OCI-LY3 (cell line): ENCODE data around the gene EYA2.
"Not testable (repeated sequence)": the region's sequence is repeated elsewhere in the genome, so short reads cannot be mapped to it uniquely, and the experiment has no call there.

Experiments used
- H2AFZ ChIP-seq: fragments of 200-600, 300-600 bp; shearing (Covaris generic); 2 replicates; pipeline ENCODE4 v1.6.0; 2014; ENCODE audit warnings: antibody characterized with exemption, low read depth, low read length
- H3K27ac ChIP-seq: fragments of 200-600, 300-600 bp; sonication (generic); 2 replicates; pipeline ENCODE4 v1.5.1; 2014; ENCODE audit warnings: mild to moderate bottlenecking, low read length, moderate library complexity, mixed read lengths
- H3K27me3 ChIP-seq: fragments of 200-600, 300-600 bp; sonication (generic); 2 replicates; pipeline ENCODE4 v1.6.1; 2014; ENCODE audit warnings: low read depth, low read length, mixed read lengths
- H3K36me3 ChIP-seq: fragments of 200-600, 300-600 bp; sonication (generic); replicated peaks from 2 replicates; pipeline ENCODE3; 2014; ENCODE audit warnings: low read depth, low read length, mixed read lengths
- H3K4me1 ChIP-seq: fragments of 300-600, 200-600 bp; sonication (generic); 2 replicates; pipeline ENCODE4 v1.6.1; 2014; ENCODE audit warnings: low read length, mixed read lengths
- H3K4me2 ChIP-seq: fragments of 200-600, 300-600 bp; sonication (generic); 2 replicates; pipeline ENCODE4 v1.6.1; 2014; ENCODE audit warnings: low read length, mixed read lengths
- H3K4me3 ChIP-seq: fragments of 300-600, 200-600 bp; sonication (generic); 2 replicates; pipeline ENCODE4 v1.5.1; 2014; ENCODE audit warnings: antibody characterized with exemption, mild to moderate bottlenecking, low read length, moderate library complexity
- H3K79me2 ChIP-seq: fragments of 300-600, 200-600 bp; shearing (Covaris generic); 2 replicates; pipeline ENCODE4 v1.6.1; 2014; ENCODE audit warnings: mild to moderate bottlenecking, low read length, mixed read lengths
- H3K9ac ChIP-seq: fragments of 300-600, 200-600 bp; shearing (Covaris generic); 2 replicates; pipeline ENCODE4 v1.6.0; 2014; ENCODE audit warnings: mild to moderate bottlenecking, low read length, moderate library complexity
- H3K9me3 ChIP-seq: fragments of 200-600, 300-600 bp; shearing (Covaris generic); 2 replicates; pipeline ENCODE4 v1.6.1; 2014; ENCODE audit warnings: low read length, mixed read lengths; ENCODE audit not compliant: insufficient read depth
- H4K20me1 ChIP-seq: fragments of 200-600, 300-600 bp; sonication (generic); 2 replicates; pipeline ENCODE4 v1.6.1; 2016; ENCODE audit warnings: low read length, mixed read lengths; ENCODE audit not compliant: insufficient read depth
- EZH2phosphoT487 ChIP-seq: fragments of 200-600 bp; shearing (Covaris generic); IDR thresholded peaks from 2 replicates; pipeline ENCODE4 v1.6.1; 2018; ENCODE audit warnings: antibody characterized with exemption, mixed run types, low read depth
- TF ChIP-seq, protein P1 (sequence below): fragments of 200-600, 300-600 bp; sonication (generic); IDR thresholded peaks from 2 replicates; pipeline ENCODE4 v1.5.1; 2014; ENCODE audit warnings: antibody characterized with exemption, low read length, low read depth

The EYA2 gene

DNA sequence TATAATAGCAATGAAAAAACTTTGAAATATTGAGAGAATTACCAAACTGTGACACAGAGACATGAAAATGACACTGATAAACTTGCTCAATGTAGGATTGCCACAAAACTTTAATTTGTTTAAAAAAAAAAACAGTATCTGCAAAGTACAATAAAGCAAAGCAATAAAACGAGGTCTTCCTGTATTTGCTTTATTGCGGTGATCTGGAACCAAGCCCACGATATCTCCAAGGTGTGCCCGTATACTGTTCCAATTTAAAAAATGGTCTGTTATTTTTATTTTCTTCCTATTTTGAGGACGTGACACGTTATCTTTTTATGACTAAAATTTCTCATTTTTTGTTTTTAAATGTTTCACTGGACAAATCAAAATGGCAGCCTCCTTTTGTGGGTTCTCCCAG lies 25.5 kb downstream of the EYA2 start:
- H3K4me2 ChIP-seq = no peak overlapping the region
- no peaks in the 10 kb centered on the region for H3K79me2 ChIP-seq
- H3K4me1 ChIP-seq = no peaks in the 10 kb centered on the region
- H3K4me3 ChIP-seq = no peak overlapping the region
- no peaks in the 10 kb centered on the region for H3K27me3 ChIP-seq
- no peak overlapping the region for H2AFZ ChIP-seq
- no peak overlapping the region for H3K27ac ChIP-seq
- no peak for TF ChIP-seq EZH2phosphoT487
- TF ChIP-seq, protein P1, sequence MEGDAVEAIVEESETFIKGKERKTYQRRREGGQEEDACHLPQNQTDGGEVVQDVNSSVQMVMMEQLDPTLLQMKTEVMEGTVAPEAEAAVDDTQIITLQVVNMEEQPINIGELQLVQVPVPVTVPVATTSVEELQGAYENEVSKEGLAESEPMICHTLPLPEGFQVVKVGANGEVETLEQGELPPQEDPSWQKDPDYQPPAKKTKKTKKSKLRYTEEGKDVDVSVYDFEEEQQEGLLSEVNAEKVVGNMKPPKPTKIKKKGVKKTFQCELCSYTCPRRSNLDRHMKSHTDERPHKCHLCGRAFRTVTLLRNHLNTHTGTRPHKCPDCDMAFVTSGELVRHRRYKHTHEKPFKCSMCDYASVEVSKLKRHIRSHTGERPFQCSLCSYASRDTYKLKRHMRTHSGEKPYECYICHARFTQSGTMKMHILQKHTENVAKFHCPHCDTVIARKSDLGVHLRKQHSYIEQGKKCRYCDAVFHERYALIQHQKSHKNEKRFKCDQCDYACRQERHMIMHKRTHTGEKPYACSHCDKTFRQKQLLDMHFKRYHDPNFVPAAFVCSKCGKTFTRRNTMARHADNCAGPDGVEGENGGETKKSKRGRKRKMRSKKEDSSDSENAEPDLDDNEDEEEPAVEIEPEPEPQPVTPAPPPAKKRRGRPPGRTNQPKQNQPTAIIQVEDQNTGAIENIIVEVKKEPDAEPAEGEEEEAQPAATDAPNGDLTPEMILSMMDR = no peak
- H3K9ac ChIP-seq = no peak overlapping the region
- no peaks in the 10 kb centered on the region for H4K20me1 ChIP-seq
- no peaks in the 10 kb centered on the region for H3K36me3 ChIP-seq
- no peaks in the 10 kb centered on the region for H3K9me3 ChIP-seq

GRCh38 chr20:46922841-46923240 lies 28.2 kb downstream of the EYA2 start:
- H3K27me3 ChIP-seq, H3K4me1 ChIP-seq, H3K27ac ChIP-seq, H3K9me3 ChIP-seq, H4K20me1 ChIP-seq, H3K9ac ChIP-seq, H3K4me2 ChIP-seq, H3K36me3 ChIP-seq, H2AFZ ChIP-seq, H3K4me3 ChIP-seq, H3K79me2 ChIP-seq: not testable (repeated sequence)

DNA sequence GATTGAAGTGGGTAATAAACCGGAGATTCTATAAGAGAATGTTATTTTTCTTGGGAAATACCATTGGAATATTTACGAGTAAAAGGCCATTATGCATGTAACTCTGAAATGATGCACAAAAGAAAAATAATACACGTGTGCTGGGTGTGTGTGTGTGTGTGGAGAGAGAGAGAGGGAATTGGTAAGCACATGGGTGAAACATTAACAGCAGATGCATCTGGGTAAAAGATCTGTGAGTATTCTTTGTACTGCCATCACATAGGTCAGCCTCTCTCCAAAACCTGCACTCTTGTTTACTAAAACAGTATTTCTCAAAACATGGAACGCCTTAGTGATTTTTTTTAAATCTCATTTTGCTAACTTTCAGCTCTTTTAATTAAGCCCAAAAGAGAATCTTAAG lies 28.9 kb downstream of the EYA2 start:
- Histone ChIP-seq H3K9ac (no peak overlapping the region), H3K4me1 (no peaks in the 10 kb centered on the region), H3K27ac (no peak overlapping the region), H3K36me3 (no peaks in the 10 kb centered on the region), H4K20me1 (no peaks in the 10 kb centered on the region), H3K27me3 (no peaks in the 10 kb centered on the region), H3K9me3 (no peaks in the 10 kb centered on the region), H3K4me2 (no peak overlapping the region), H2AFZ (no peak overlapping the region), H3K79me2 (no peaks in the 10 kb centered on the region), H3K4me3 (no peak overlapping the region)
- TF ChIP-seq EZH2phosphoT487 = no peak

DNA sequence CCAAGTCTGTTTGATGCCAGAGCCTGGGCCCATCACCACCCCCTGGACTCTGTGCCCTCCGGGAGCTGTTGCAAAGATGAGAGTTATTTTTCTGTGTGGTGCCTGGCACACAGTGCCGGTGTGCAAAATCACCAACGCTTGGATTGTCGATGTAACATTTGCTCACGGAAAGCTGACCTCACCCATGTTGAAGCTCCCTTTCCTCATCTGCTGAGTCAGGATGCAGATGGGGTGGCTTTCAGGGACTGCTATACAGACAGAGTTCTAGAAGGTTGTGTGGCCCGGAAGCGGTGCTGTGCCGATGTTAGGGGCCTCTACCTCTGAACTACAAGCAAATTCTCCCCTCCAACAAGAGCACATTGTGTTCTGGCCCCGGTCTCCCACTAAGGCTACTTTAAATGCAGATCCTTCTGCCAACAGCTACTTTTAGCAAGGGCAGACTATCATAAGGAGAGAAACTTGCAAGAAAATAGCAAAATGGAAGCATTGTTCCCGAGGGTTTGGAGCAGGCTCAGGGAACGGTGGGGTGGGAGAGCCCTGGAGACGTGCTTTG lies 34.0 kb downstream of the EYA2 start:
- Histone ChIP-seq H3K9me3 (no peaks in the 10 kb centered on the region), H3K9ac (no peak overlapping the region), H3K27ac (no peak overlapping the region), H4K20me1 (no peaks in the 10 kb centered on the region), H3K4me1 (no peaks in the 10 kb centered on the region), H3K36me3 (no peaks in the 10 kb centered on the region), H3K4me2 (no peak overlapping the region), H2AFZ (no peak overlapping the region), H3K79me2 (no peaks in the 10 kb centered on the region), H3K27me3 (peaks cover 21% of the 10 kb centered on the region), H3K4me3 (no peak overlapping the region)
- TF ChIP-seq EZH2phosphoT487 = no peak
- TF ChIP-seq, protein P1 = no peak

GRCh38 chr20:46929902-46930301 lies 35.3 kb downstream of the EYA2 start:
- Histone ChIP-seq H3K27me3 (peaks cover 21% of the 10 kb centered on the region), H3K4me1 (no peaks in the 10 kb centered on the region), H3K9me3 (no peaks in the 10 kb centered on the region), H3K27ac (no peak overlapping the region), H3K4me2 (no peak overlapping the region), H3K4me3 (no peak overlapping the region), H3K36me3 (no peaks in the 10 kb centered on the region), H2AFZ (no peak overlapping the region), H3K79me2 (no peaks in the 10 kb centered on the region), H3K9ac (no peak overlapping the region), H4K20me1 (no peaks in the 10 kb centered on the region)
- TF ChIP-seq, protein P1 = no peak
- TF ChIP-seq EZH2phosphoT487 = no peak
